Activated B cell treated with CpG ODN at 0.5 μM for 24 hours (primary cell): Measurements from ENCODE around the gene ADARB1. TPM values are rescaled to one million over a fixed set of nuclear protein-coding genes. Genes with fewer than 3 reads are reported as not detected.

Experiments used
- ATAC-seq: fragments of 200-7000 bp; cut with Tn5 transposase; one replicate; pipeline ENCODE4 v1.10.0; 2021; ENCODE audit warnings: low read depth, mild to moderate bottlenecking, moderate library complexity
- CTCF ChIA-PET: fragments of 350-600 bp; sonication (Branson Sonifier 250); formaldehyde crosslinking; loops from one replicate; lab custom pipeline; 2021; ENCODE audit warnings: antibody characterized with exemption; lab: Charles Lee
- POLR2A ChIA-PET: fragments of 350-600 bp; sonication (Branson Sonifier 250); formaldehyde crosslinking; loops from one replicate; lab custom pipeline; 2021; ENCODE audit warnings: antibody characterized with exemption; lab: Charles Lee
- DNase-seq: peaks from one replicate; pipeline ENCODE4 v3.0.0; 2022
- H3K27ac Mint-ChIP-seq: one replicate; pipeline ENCODE4 v1.8.0; 2020; ENCODE audit warnings: mixed read lengths
- H3K27me3 Mint-ChIP-seq: one replicate; pipeline ENCODE4 v1.8.0; 2021; ENCODE audit warnings: mixed read lengths
- H3K36me3 Mint-ChIP-seq: one replicate; pipeline ENCODE4 v1.8.0; 2021; ENCODE audit warnings: low read depth, mixed read lengths
- H3K4me1 Mint-ChIP-seq: one replicate; pipeline ENCODE4 v1.8.0; 2021; ENCODE audit warnings: mixed read lengths
- H3K4me3 Mint-ChIP-seq: one replicate; pipeline ENCODE4 v1.8.0; 2020; ENCODE audit warnings: mild to moderate bottlenecking, mixed read lengths
- H3K9me3 Mint-ChIP-seq: one replicate; pipeline ENCODE4 v1.8.0; 2020; ENCODE audit warnings: mixed read lengths
- CTCF ChIP-seq: fragments of 200-600 bp; IDR thresholded peaks from one replicate; pipeline ENCODE4 v1.8.0; 2022; ENCODE audit warnings: antibody characterized with exemption, mild to moderate bottlenecking
- intact Hi-C: fragments of 100-400 bp; cut with micrococcal nuclease; formaldehyde crosslinking; loops from one replicate; pipeline ENCODE4 v1.15.1; 2024
- total RNA-seq: library from RNA; stranded (reverse); gene quantifications from 2 replicates; pipeline ENCODE4 v1.2.3, GENCODE V29; 2022

The ADARB1 gene
- total RNA-seq, 1 donor from 2014 or later, result 22.6 TPM

DNA sequence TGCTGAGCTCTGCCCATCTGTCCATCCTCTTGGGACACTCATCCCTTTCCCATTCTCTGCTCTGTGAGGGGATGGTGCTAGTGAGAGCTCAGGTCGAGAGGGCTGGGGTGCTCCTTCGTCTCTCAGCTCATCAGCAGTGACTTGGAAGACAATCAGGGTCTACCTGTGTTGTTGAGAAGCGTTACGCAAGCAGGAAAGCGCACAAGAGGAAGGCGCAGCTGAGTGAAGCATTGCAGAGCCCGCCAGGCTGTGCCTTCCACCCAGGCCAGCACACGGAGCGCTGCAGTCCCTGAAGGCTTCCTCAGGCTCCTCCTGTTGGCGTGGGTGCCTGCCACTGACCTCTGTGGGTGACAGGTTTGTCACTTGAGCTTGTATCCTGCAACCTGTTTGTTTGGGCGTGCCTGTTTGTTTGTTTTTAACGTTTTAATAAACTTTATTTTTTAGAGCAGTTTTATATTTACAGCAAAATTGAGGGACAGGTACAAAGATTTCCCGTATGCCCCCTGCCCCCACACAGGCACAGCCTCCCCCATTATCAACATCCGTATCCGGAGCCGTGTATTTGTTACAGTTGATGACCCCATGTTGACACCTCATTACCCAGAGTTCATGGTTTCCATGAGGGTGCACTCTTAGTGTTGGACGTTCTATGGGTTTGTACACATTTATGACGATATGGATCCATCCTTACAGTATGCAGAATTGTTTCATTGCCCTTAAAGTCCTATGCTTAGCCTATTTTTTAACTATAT is 36.7 kb downstream of the ADARB1 start:
- no peaks in the 10 kb centered on the region for H3K36me3 Mint-ChIP-seq
- intact Hi-C loops, result loop anchor here (1.0 to 5.0 kb wide), 4 partner anchors 14 to 309 kb away; partner anchors contain the start of gene UBE2G2
- TF ChIP-seq CTCF, result no peak
- no peaks in the 10 kb centered on the region for H3K9me3 Mint-ChIP-seq
- ATAC-seq (no peak), DNase-seq (no peak)
- CTCF ChIA-PET, result interaction anchor here (0.6 to 3.2 kb wide), 3 partner anchors 13 to 26 kb away, joined by 4 to 37 read pairs (median 4); no protein-coding TSS in a partner anchor
- peak overlapping the region; percentile 90 for H3K27ac Mint-ChIP-seq
- POLR2A ChIA-PET, result interaction anchor here (0.9 to 2.0 kb wide), 3 partner anchors 13 to 171 kb away, joined by 3 to 9 read pairs (median 5); partner anchors contain the start of gene SLX9
- H3K4me1 Mint-ChIP-seq, result peaks cover 99% of the 10 kb centered on the region
- peak overlapping the region; percentile 82 for H3K4me3 Mint-ChIP-seq
- no peaks in the 10 kb centered on the region for H3K27me3 Mint-ChIP-seq

- intact Hi-C loops, result loop anchor here (2.0 to 5.0 kb wide), 2 partner anchors 15 to 309 kb away; partner anchors contain the start of gene UBE2G2
- TF ChIP-seq CTCF, result no peak
- DNase-seq, result no peak
- ChIA-PET POLR2A (interaction anchor here (0.9 kb wide), 1 partner anchor 13 kb away, joined by 3 read pairs; no protein-coding TSS in a partner anchor), CTCF (interaction anchor here (0.7 to 3.2 kb wide), 3 partner anchors 9 to 16 kb away, joined by 3 to 37 read pairs (median 3); no protein-coding TSS in a partner anchor)
- no peaks in the 10 kb centered on the region for H3K9me3 Mint-ChIP-seq
- no peaks in the 10 kb centered on the region for H3K27me3 Mint-ChIP-seq
- H3K27ac Mint-ChIP-seq, result peak overlapping the region; percentile 47
- no peak for ATAC-seq
- H3K4me1 Mint-ChIP-seq, result peaks cover 99% of the 10 kb centered on the region
- H3K36me3 Mint-ChIP-seq, result peaks cover 4% of the 10 kb centered on the region
- peak overlapping the region; percentile 50 for H3K4me3 Mint-ChIP-seq
Measured at GRCh38 chr21:45111703-45112102, 37.3 kb downstream of the ADARB1 start.

GRCh38 chr21:45112371-45112770 is 38.0 kb downstream of the ADARB1 start:
- TF ChIP-seq CTCF, result no peak
- CTCF ChIA-PET, result interaction anchor here (0.7 to 3.2 kb wide), 3 partner anchors 10 to 15 kb away, joined by 3 to 37 read pairs (median 3); no protein-coding TSS in a partner anchor
- DNase-seq (no peak), ATAC-seq (no peak)
- Mint-ChIP-seq H3K27me3 (no peaks in the 10 kb centered on the region), H3K36me3 (peaks cover 9% of the 10 kb centered on the region), H3K4me1 (peaks cover 99% of the 10 kb centered on the region), H3K27ac (peak overlapping the region; percentile 47), H3K9me3 (no peaks in the 10 kb centered on the region), H3K4me3 (peak overlapping the region; percentile 50)
- POLR2A ChIA-PET, result no interaction called here
- intact Hi-C loops, result loop anchor here (5.0 kb wide), 1 partner anchor 310 kb away; the partner anchor contains the start of gene UBE2G2

DNA sequence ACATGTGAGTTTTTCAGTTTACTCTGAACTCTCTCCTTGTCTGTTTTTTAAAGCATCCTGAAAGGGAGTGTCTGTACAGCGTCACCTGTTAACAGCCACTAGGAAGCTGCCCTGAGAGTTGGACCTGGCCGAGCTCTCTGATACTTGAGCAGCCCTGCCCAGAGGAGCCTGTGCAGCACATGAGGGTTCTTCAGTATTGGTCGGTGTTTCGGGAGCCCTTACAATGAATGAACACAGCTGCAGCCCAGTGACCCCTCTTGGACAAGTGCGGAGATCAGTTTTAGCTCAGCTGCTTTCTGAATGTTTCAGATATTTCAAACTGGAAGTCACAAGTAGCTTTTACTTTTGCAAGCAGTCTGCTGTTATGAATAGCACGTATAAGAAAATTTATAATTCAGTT is 39.2 kb downstream of the ADARB1 start:
- peaks cover 10% of the 10 kb centered on the region for H3K36me3 Mint-ChIP-seq
- ChIA-PET POLR2A (no interaction called here), CTCF (interaction anchor here (0.7 to 3.0 kb wide), 5 partner anchors 9 to 15 kb away, joined by 3 to 20 read pairs (median 3); no protein-coding TSS in a partner anchor)
- DNase-seq (no peak), ATAC-seq (no peak)
- H3K4me3 Mint-ChIP-seq, result peak overlapping the region; percentile 24
- peak overlapping the region; percentile 35 for H3K27ac Mint-ChIP-seq
- no peaks in the 10 kb centered on the region for H3K27me3 Mint-ChIP-seq
- intact Hi-C loops, result loop anchor here (5.0 kb wide), 1 partner anchor 311 kb away; the partner anchor contains the start of gene UBE2G2
- H3K9me3 Mint-ChIP-seq, result no peaks in the 10 kb centered on the region
- peaks cover 98% of the 10 kb centered on the region for H3K4me1 Mint-ChIP-seq
- no peak for TF ChIP-seq CTCF
